NCI-H774 (cell line): ENCODE results near the gene SLC25A44.
A peak's percentile ranks its signal among the peaks of the same experiment; 100 is the strongest.

Experiments
- DNase-seq: peaks from one replicate; lab custom pipeline; 2025; lab: John Stamatoyannopoulos, UW

Gene SLC25A44

DNA sequence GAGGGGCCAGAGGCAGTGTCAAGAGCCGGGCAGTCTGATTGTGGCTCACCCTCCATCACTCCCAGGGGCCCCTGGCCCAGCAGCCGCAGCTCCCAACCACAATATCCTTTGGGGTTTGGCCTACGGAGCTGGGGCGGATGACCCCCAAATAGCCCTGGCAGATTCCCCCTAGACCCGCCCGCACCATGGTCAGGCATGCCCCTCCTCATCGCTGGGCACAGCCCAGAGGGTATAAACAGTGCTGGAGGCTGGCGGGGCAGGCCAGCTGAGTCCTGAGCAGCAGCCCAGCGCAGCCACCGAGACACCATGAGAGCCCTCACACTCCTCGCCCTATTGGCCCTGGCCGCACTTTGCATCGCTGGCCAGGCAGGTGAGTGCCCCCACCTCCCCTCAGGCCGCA lies 48.0 kb downstream of the SLC25A44 start, which contains the start of gene BGLAP:
BGLAP (plus strand) TSS at position 259 of the 400 bp plus-strand sequence; CDS start at position 307, 48 bp downstream.
- DNase-seq, result no peak

DNA sequence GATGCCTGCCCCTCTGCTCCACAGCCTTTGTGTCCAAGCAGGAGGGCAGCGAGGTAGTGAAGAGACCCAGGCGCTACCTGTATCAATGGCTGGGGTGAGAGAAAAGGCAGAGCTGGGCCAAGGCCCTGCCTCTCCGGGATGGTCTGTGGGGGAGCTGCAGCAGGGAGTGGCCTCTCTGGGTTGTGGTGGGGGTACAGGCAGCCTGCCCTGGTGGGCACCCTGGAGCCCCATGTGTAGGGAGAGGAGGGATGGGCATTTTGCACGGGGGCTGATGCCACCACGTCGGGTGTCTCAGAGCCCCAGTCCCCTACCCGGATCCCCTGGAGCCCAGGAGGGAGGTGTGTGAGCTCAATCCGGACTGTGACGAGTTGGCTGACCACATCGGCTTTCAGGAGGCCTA lies 48.8 kb downstream of the SLC25A44 start:
- DNase-seq, result no peak

DNA sequence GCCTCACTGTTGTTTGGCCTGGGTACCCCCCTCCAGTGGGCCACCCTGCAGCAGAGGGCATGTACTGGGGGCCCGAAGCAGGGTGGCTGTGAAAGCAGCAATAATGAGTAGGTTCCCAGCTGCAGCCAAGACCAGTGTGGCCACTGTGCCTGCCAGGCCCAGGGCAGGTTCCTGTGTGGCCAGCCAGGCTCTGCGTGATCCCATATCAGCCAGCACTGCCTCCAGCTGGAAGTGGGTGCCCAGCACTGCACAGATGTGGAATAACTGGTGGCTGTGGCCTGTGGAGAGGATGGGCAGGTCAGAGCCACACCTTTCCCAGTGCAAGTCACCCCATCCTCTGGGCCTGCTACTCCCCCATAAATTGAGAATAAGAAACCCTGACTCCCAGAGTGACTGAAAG lies 50.2 kb downstream of the SLC25A44 start:
- no peak for DNase-seq

DNA sequence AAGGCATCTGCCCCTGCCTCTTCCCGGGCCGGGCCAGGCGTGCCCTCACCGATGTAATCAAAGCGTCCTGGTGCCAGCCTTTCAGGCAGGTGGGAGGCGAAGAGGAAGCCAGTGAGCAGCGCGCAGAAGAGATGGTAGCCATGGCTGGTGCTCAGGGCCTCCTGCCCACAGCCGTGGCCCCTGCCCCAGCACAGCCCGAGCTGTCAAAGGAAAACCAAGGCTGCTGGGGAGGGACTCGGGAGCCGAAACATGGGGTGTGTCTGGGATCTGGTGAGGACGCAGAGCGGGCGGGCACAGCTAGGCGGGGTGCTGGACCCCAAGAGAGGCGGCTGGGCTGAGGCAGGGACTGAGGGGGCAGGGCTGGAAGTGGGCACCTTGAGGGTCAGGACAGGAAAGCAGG lies 50.8 kb downstream of the SLC25A44 start:
- DNase-seq, result no peak

DNA sequence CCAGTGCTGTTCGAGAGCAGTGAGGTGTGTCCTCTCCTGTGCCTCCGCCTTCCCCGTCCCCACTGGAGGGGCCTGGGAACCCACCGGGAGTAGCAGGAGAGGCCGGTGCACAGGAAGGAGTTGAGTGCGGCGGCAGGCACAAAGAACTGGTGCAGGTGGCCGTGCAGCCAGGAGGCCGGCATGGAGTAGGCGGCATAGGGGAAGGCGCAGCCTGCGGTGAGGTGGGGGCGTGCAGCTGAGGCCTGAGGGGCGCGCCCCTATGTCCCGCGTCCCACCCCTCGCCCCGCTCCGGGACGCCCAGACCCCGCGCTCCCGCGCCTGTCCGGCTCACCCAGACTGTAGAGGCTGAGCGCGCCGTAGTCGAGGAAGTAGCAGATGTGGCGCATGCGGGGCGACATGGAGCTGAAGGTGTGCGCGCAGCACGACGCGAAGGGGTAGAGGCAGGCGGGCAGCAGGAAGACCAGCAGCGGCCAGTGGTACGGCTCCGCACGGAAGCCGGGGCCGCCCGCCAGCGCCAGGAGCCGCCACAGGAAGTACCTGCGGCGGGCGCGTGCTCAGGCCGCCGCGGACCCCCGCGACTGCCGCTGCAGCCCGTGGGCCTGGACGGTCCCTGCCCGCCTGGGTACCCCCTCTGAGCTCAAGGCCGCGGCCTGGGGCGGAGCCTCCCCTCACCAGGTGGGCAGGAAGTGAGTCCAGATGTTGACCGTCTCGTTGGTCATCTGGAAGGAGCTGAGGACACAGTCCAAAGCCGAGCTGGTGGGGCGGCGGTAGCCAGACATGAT lies 51.7 kb downstream of the SLC25A44 start:
- peak; percentile 30 for DNase-seq

DNA sequence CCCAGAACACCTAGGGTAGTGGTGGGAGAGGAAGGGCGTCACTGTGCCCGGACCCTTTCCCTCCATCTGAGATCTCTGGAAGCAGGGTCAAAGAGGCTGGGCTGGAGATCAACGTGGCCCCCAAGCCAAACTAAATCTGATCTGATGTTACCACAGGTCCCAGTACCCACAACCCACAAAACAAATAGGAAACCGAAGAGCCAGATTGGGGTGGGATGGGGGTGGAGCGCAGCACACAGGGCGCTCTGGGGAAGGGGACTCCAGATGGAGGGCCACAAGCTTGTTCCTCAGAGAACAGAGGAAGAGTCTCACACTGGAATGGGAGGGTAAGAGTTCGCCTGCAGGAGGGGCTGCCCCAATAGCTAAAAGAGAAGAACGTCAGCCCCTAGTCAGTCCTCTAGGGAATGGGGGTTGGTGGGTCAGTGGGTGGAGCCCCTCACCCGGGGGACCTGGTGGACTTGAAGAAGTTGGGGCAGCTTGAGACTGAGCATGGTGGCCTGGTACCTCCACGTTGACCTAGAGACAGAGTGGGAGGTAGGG lies 52.4 kb downstream of the SLC25A44 start:
- DNase-seq, result no peak

DNA sequence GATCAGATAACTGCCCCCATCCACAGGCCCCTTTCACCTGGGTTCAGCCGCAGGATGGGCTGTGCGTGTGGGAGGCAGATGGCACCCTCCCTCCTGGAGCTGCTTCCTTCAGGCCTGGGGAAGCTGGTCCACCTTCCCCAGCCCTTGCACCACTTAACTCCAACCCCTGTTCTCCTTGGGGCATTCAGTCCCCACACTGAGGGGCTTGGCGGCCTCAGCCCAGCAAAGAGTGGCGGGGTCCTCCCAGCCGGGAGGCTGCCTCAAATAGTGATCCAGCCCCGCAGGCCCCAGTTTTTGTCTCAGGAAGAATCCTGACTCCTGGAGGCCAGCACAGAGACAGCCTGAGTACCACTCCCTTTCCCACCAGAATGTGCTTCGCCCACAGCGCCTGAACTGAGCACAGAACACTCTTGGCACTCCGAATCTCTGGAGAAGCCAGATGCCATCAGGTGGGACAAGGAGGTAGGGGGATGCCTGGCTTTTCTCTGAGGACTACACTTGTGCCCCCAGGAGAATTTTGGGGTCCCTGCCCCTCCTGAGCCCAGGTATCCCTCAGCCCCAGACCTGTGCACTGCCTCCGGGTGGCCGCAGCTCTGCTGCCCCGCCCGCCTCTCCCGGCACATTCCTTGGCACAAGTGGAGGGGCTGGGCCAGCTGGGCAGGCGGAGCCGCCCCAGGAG lies 53.0 kb downstream of the SLC25A44 start:
- no peak for DNase-seq

DNA sequence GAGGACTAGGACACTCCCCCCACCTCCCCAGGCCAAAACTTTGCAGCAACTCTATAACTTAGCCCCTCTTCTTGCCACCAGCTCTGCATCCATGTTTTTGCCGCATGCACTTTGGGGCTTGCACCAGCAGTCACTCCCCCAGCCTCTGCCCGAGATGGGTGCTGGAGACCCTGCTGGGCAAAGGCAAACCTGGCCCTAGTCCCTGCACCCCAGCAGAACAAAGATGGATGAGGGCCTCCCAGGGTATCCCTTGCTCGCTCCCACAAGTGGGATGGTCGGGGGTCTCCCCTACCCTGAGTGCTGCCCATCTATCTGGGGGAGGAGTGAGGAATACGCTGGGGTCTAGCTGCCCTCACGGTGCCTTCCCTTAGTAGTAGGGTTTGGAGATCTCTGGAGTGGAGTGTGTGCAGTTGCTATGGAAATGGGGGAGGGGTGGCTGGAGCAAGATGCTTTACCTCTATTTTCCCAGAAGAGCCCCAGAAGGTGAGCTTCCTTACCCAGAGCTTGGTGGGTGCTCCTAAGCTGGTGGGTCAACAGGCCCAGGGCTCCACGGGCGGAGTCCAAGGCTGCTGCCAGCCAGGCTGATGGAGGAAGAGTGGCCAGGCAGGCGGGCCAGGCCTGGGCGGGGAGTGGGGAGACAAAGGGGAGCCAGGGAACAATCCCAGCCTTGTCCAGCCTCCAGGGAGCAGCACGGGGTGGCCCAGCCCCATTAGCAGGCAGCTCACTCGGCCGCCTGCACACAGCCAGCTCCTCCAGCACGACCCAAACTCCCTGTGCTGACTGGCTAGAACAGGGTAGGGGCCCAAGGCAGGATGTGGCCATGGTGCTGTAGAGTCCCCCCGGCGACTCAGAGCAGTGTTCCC lies 53.8 kb downstream of the SLC25A44 start, which contains the start of gene PAQR6:
PAQR6 (minus strand) TSS at position 597 of the 863 bp plus-strand sequence. CDS start 1,325 bp downstream, outside the sequence.
- DNase-seq, result no peak

DNA sequence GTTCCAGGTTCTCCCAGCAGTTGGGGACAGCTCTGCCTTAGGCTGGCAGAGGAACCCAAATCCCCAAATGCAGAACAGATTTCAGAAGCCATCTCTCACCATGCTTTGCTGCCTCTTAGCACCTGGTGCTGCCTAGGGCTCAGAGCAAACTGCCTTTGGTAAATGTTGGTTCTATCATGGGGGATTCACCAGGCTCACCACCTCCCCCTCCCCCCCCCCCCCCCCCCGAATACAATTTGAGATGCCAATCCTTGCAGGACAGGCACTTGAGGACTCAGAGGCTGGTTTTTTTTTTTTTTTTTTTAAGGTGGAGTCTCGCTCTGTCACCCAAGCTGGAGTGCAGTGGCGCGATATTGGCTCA lies 54.4 kb downstream of the SLC25A44 start:
- no peak for DNase-seq

DNA sequence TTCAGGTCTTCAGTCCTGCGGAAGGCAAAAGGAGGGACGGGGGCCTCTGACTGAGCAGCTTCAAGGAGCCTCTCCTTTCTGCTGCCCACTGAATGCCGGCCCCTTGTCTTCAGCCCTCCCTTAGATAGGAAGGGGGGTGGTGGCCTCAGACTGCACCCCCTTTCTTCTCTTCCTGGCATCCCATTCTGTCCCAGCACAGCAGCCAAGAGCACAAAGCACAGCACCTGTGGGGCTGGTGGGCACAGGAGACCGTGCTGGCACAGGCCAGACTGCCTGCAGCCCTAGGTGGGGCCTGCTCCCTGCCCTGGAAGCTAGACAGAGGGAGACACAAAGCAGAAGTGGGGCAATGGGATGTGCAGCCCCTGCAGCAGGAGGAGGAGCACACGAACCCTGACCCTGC lies 55.7 kb downstream of the SLC25A44 start:
- no peak for DNase-seq

DNA sequence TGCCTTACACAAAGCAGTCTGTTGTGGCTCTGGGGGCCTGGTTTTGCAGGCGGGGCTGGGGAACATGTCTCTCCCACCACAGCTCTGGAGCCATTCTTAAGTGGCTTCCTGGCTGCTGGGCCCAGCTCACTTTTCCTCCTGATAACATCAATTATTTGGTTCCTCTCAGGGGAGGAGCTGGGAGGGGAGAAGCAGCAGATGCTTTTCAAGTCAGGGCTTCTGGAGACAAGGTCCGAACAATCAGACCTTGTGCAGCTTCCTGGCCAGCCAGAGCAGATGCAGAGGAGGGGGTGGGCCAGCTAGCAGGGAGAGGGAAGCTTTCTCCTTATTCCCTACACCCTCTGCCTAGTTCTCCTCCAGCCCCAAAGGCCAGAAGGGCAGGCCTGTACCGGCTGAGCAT lies 57.6 kb downstream of the SLC25A44 start:
- DNase-seq, result no peak

DNA sequence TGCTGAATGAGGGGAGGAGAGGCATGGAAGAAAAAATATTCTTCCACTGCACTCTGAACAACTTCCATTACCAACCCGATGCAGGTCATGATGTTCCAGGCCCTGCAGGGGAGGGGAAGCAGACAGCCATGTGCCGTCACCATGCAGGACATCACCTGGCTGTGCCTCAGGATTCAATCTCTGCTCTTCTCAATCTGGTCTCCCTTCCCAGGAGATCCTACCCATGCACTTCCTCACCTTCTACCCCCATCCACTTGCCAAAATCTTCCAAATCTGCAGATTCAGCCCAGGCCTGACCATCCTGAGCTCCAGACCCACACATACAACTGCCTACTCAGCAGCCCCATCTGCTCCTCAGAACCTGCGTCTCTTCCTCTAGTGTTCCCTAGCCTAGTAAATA lies 59.7 kb downstream of the SLC25A44 start:
- DNase-seq, result no peak

DNA sequence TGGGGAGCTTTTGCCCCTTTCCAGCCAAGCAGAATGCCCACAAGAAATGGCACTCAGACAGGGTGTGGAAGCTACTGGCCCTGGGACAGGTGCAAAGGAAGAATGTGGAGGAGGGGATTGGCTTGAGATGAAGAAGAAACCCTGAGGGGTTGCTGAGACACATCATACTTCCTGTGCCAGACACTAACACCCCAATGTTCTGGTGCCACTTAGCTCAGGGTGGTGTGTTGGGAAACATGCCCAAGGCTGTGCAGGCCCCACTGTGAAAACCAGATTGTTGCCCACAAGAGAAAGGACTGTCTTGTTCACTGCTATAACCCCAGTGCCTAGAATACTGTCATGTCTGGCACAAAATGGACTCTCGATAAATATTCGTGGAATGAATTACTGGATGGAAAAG lies 63.8 kb downstream of the SLC25A44 start:
- no peak for DNase-seq

DNA sequence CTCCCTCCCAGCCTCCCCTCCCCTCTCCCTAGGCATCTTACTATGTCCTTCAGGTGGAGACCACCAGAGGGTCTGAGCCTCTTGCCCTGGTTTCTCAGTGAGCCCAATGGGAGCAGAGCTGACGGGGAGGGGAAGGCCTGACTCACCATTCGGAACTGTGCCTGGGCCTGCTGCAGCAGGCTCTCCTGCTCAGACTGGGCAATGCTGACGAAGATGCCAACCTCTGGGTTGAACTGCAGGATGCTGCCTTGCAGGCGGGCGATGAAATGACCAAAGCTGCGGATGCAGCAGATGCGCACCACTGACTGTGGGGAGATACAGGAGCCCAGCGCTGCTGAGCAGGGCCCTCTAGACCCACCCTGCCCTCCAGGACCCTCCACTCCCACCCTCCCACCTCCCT lies 65.0 kb downstream of the SLC25A44 start:
- DNase-seq, result no peak

DNA sequence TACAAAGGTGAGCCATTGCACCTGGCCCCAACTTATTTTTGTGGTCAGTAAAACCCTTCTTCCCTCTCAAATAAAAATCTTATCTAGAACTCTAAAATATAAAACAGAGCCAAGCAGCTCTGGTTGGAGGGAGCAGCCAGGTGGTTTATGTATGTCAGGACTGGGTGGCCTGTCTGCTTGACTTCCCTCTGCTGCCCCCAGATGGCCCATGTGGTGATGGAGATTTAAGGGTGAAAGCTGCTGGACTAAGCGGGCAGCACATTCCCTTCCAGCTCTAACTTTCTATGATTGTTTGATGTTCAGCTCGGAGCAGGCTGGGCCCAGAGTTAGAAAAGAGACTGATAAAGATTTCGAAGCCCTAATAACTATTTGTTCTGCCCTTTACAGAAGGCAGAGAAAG lies 65.9 kb downstream of the SLC25A44 start:
- DNase-seq, result no peak

DNA sequence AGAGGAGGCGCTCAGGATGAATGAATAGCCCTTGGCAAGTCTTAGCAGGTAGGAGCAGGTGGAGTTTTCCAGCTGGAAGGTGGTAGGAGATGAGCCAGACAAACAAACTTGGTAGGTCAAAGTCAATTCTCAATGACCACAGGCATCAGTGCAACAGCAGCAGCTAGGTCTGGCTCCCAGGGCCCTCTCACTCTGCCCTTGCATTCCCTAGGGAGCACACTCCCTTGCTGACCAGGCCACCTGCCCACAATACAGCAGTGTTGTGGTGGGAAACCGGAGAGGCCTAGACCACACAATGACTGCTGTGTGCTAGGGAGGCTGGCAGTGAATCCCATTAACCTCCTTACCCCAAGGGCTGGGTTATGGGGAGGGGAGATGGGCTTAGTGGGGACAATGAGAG lies 67.0 kb downstream of the SLC25A44 start:
- no peak for DNase-seq
